Smooth muscle cell (in vitro differentiated cells): ENCODE results near the gene HUNK. TPM values are rescaled to one million over a fixed set of nuclear protein-coding genes. Genes with fewer than 3 reads are reported as not detected.

Experiments used
- DNase-seq: peaks from one replicate; lab custom pipeline; 2025; ENCODE audit not compliant: unreplicated experiment; lab: John Stamatoyannopoulos, UW
- H2AFZ ChIP-seq: fragments of 200-600 bp; sonication (generic); 2 replicates; pipeline ENCODE4 v1.6.0; 2016; ENCODE audit warnings: antibody characterized with exemption, low read depth, mild to moderate bottlenecking
- H3F3A ChIP-seq: fragments of 200-600 bp; sonication (generic); 2 replicates; pipeline ENCODE4 v1.6.0; 2017; ENCODE audit warnings: antibody characterized with exemption, low read depth
- H3K27ac ChIP-seq: fragments of 200-600 bp; sonication (generic); 2 replicates; pipeline ENCODE4 v1.5.1; 2016; ENCODE audit warnings: low read depth, mild to moderate bottlenecking
- H3K27me3 ChIP-seq: fragments of 200-600 bp; sonication (generic); 2 replicates; pipeline ENCODE4 v1.6.1; 2016; ENCODE audit warnings: low read depth, mild to moderate bottlenecking
- H3K36me3 ChIP-seq: fragments of 200-600 bp; sonication (generic); 2 replicates; pipeline ENCODE4 v1.5.1; 2016; ENCODE audit warnings: low read depth
- H3K4me1 ChIP-seq: fragments of 200-600 bp; sonication (generic); 2 replicates; pipeline ENCODE4 v1.5.1; 2016; ENCODE audit warnings: low read depth
- H3K4me2 ChIP-seq: fragments of 200-600 bp; sonication (generic); 2 replicates; pipeline ENCODE4 v1.6.0; 2016; ENCODE audit warnings: mild to moderate bottlenecking
- H3K4me3 ChIP-seq: fragments of 200-600 bp; sonication (generic); 2 replicates; pipeline ENCODE4 v1.5.1; 2016; ENCODE audit warnings: mild to moderate bottlenecking
- H3K79me2 ChIP-seq: fragments of 200-600 bp; sonication (generic); 2 replicates; pipeline ENCODE4 v1.6.0; 2016; ENCODE audit warnings: low read depth, mild to moderate bottlenecking
- H3K9ac ChIP-seq: fragments of 200-600 bp; sonication (generic); 2 replicates; pipeline ENCODE4 v1.6.0; 2016; ENCODE audit warnings: low read depth
- H3K9me3 ChIP-seq: fragments of 200-600 bp; sonication (generic); replicated peaks from 2 replicates; pipeline ENCODE4 v1.5.1; 2016; ENCODE audit warnings: low read depth
- H4K20me1 ChIP-seq: fragments of 200-600 bp; sonication (generic); 2 replicates; pipeline ENCODE4 v1.6.0; 2016; ENCODE audit warnings: low read depth
- CTCF ChIP-seq: fragments of 200-600 bp; sonication (generic); IDR thresholded peaks from 2 replicates; pipeline ENCODE4 v1.5.1; 2017; ENCODE audit warnings: borderline replicate concordance, mild to moderate bottlenecking, antibody characterized with exemption; ENCODE audit not compliant: insufficient read depth, poor library complexity, severe bottlenecking
- WGBS: methylation state at CpG from one replicate; pipeline ENCODE4 v1.1.7; 2016; ENCODE audit warnings: low lambda C conversion rate; 5-methylcytosine and 5-hydroxymethylcytosine counted together
- polyA plus RNA-seq: library from polyadenylated mRNA; unstranded; fragments of >200 nt; fragmentation: Nextera tagmentation; extraction: Ambion mirVana; gene quantifications from 2 replicates; pipeline ENCODE4 v1.2.1, GENCODE V29; 2016
- total RNA-seq: library from RNA; depleted of rRNA; stranded (reverse); fragments of >200 nt; gene quantifications from 2 replicates; pipeline ENCODE4 v1.2.3, GENCODE V29; 2014

Gene HUNK
- total and polyA plus RNA-seq, 2 experiments from 2014 or later: 5.5 to 11.6 TPM

GRCh38 chr21:31902438-31902837, 29.6 kb downstream of the HUNK start:
- peaks cover 65% of the 10 kb centered on the region for H3K79me2 ChIP-seq
- no peaks in the 10 kb centered on the region for H3K9me3 ChIP-seq
- TF ChIP-seq CTCF: no peak
- no peak overlapping the region for H3K27ac ChIP-seq
- no peaks in the 10 kb centered on the region for H3K36me3 ChIP-seq
- DNase-seq: no peak
- H2AFZ ChIP-seq: no peak overlapping the region
- no peak overlapping the region for H3K9ac ChIP-seq
- no peaks in the 10 kb centered on the region for H3K27me3 ChIP-seq
- WGBS: 95% methylated on average over 6 of the region's 6 CpGs
- H4K20me1 ChIP-seq: peaks cover 14% of the 10 kb centered on the region
- H3K4me2 ChIP-seq: no peak overlapping the region
- no peak overlapping the region for H3K4me3 ChIP-seq
- no peaks in the 10 kb centered on the region for H3F3A ChIP-seq
- H3K4me1 ChIP-seq: peaks cover 4% of the 10 kb centered on the region

GRCh38 chr21:31903896-31904295, 31.1 kb downstream of the HUNK start:
- H4K20me1 ChIP-seq: peaks cover 15% of the 10 kb centered on the region
- no peaks in the 10 kb centered on the region for H3F3A ChIP-seq
- peaks cover 52% of the 10 kb centered on the region for H3K79me2 ChIP-seq
- no peak for DNase-seq
- WGBS: 86% methylated on average over 3 of the region's 3 CpGs
- H2AFZ ChIP-seq: no peak overlapping the region
- peaks cover 14% of the 10 kb centered on the region for H3K4me1 ChIP-seq
- no peaks in the 10 kb centered on the region for H3K9me3 ChIP-seq
- no peaks in the 10 kb centered on the region for H3K27me3 ChIP-seq
- H3K36me3 ChIP-seq: no peaks in the 10 kb centered on the region
- H3K9ac ChIP-seq: no peak overlapping the region
- TF ChIP-seq CTCF: no peak
- H3K4me2 ChIP-seq: no peak overlapping the region
- H3K27ac ChIP-seq: no peak overlapping the region
- H3K4me3 ChIP-seq: no peak overlapping the region

- WGBS: 61% methylated on average over 13 of the region's 13 CpGs
- no peak overlapping the region for H3K4me2 ChIP-seq
- H3K36me3 ChIP-seq: no peaks in the 10 kb centered on the region
- H3K9ac ChIP-seq: no peak overlapping the region
- peaks cover 38% of the 10 kb centered on the region for H3K79me2 ChIP-seq
- no peak overlapping the region for H2AFZ ChIP-seq
- no peak for DNase-seq
- peaks cover 26% of the 10 kb centered on the region for H4K20me1 ChIP-seq
- H3K27ac ChIP-seq: no peak overlapping the region
- no peaks in the 10 kb centered on the region for H3K9me3 ChIP-seq
- no peak overlapping the region for H3K4me3 ChIP-seq
- TF ChIP-seq CTCF: no peak
- no peaks in the 10 kb centered on the region for H3F3A ChIP-seq
- peaks cover 27% of the 10 kb centered on the region for H3K4me1 ChIP-seq
- no peaks in the 10 kb centered on the region for H3K27me3 ChIP-seq
These were observed 33.0 kb downstream of the HUNK start for GRCh38 chr21:31905503-31906451.
